Measurements from ENCODE around the gene OLA1.

The OLA1 gene

DNA sequence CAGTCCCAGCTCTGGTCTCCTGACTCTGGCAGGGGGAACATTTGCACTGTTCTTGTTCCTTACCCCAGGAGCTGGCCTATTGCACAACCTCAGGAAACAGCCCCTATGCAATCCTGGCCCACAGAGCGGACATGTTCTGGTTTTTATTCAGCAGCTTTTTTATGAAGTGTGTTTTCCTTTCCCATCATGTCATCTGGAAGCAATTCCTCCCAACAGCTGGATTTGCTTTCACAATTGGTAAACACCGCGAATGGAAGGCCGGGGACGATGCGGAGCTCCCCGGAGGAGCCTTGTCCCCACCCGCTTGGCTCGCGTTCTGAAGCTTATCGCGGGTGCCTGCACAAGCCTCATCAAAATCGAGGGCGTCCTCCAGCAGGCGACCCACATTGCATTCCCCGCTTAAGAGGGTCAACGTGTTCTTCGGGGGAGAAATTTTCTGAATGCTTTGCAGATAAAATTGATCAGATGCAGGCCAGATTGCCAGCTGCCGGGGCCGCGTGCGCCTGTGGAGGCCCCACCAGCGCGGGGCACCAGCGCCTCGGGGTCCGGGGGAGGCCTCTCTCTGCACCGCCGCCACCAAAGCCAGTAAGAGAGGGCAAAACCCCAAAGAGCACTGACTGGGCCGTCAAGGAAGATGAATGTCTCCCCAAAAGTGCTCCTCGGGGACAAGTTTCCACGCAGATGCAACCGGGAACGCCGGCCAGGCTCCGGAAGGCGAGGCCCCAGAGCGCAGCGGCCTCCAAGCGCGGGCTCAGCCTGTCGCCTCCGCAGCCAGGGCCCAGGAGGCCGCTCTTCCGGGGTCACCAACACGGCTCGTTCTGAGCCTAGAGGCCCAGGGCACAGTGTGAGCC is 222.8 kb downstream of the OLA1 start:
- no peak for TF ChIP-seq POLR2A (IDR thresholded peaks at IDR 0.05; ENCODE audit: low read depth, low read length)
- DNase-seq (ENCODE audit: insufficient read length, low spot score) (no peak), FAIRE-seq (no peak)

DNA sequence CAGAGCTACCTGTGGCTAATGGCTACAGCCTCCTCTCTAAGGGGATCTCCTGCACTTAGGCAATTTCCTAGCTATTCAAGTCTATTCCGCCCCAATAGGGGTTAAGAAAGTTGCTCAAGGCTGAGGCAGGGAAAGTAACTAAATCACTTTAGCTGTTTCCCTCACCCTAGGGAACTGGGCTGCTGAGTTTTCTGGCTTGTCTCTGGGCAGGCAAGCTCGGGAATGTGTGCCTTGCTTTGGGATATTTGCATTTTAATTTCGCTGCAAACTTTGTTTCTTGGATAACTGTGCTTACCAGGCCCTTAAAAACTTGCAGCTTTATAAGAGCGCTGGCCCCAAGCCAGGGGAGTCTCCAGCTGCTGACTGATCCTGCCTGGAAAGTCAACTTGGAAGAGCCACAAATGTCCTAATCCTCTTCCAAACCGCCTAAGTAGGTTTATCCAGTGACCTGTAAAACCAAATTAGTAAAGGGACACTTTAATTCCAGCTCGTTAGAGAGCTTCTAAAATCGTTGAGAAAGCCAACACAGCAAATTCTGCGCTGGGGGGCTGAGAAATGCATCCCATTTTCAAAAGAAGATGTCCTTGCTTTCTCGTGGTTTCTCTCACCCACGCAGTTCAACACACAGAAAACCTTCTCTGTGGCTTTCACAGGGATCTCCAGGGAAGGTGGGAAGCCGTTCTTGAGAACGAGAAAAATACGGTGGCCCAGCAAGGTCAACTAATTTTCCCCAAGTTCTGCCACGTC is 223.6 kb downstream of the OLA1 start:
- no peak for DNase-seq (ENCODE audit: insufficient read length, low spot score)
- no peak for FAIRE-seq
- no peak for TF ChIP-seq POLR2A (IDR thresholded peaks at IDR 0.05; ENCODE audit: low read depth, low read length)

- DNase-seq (ENCODE audit: insufficient read length, low spot score) (no peak), FAIRE-seq (no peak)
- no peak for TF ChIP-seq POLR2A (IDR thresholded peaks at IDR 0.05; ENCODE audit: low read depth, low read length)
Measured at GRCh38 chr2:174023591-174024523, 224.5 kb downstream of the OLA1 start.

All from H54 (cell line).